OCI-LY7 (cell line): ENCODE measurements around the gene HOXB3. TPM values are rescaled to one million over a fixed set of nuclear protein-coding genes. Genes with fewer than 3 reads are reported as not detected.

Source experiments
- BruUV-seq: library from RNA; stranded (reverse); fragments of 400-500 nt; replicated peaks from 2 replicates; lab custom pipeline; 2021; lab: Mats Ljungman, UMichigan
- CTCF ChIA-PET: fragments of 300-600 bp; sonication (Branson Sonifier 250); formaldehyde crosslinking; loops from one replicate; lab custom pipeline; 2022; ENCODE audit warnings: antibody characterized with exemption; ENCODE audit not compliant: unreplicated experiment; lab: Charles Lee
- POLR2A ChIA-PET: fragments of 300-600 bp; sonication (Branson Sonifier 250); formaldehyde crosslinking; loops from one replicate; lab custom pipeline; 2022; ENCODE audit warnings: antibody characterized with exemption; lab: Charles Lee
- DNase-seq: peaks from one replicate; pipeline ENCODE4 v3.0.0-alpha.2; 2015; ENCODE audit warnings: low spot score
- H2AFZ ChIP-seq: fragments of 200-600 bp; sonication (generic), shearing (Covaris generic); 2 replicates; pipeline ENCODE4 v1.6.1; 2014; ENCODE audit warnings: mild to moderate bottlenecking, antibody characterized with exemption, low read length, moderate library complexity
- H3K27ac ChIP-seq: fragments of 200-600 bp; sonication (generic); 2 replicates; pipeline ENCODE4 v1.5.1; 2014; ENCODE audit warnings: mixed run types, low read depth, mild to moderate bottlenecking, moderate library complexity, low read length, inconsistent platforms; ENCODE audit not compliant: poor library complexity, severe bottlenecking
- H3K36me3 ChIP-seq: fragments of 200-600 bp; sonication (generic); 2 replicates; pipeline ENCODE4 v1.6.1; 2014; ENCODE audit warnings: mild to moderate bottlenecking, antibody characterized with exemption, low read length, moderate library complexity, mixed read lengths; ENCODE audit not compliant: insufficient read depth
- H3K4me1 ChIP-seq: fragments of 200-600 bp; sonication (generic); 2 replicates; pipeline ENCODE4 v1.5.1; 2014; ENCODE audit warnings: mild to moderate bottlenecking, low read length; ENCODE audit not compliant: insufficient read depth, poor library complexity, severe bottlenecking
- H3K4me2 ChIP-seq: fragments of 200-600 bp; sonication (generic); 2 replicates; pipeline ENCODE4 v1.6.1; 2014; ENCODE audit warnings: mild to moderate bottlenecking, low read length
- H3K4me3 ChIP-seq: fragments of 200-600 bp; sonication (generic); 2 replicates; pipeline ENCODE4 v1.5.1; 2014; ENCODE audit warnings: mild to moderate bottlenecking, low read depth, low read length; ENCODE audit not compliant: poor library complexity, severe bottlenecking
- H3K79me2 ChIP-seq: fragments of 200-600 bp; sonication (generic); 2 replicates; pipeline ENCODE4 v1.6.1; 2016; ENCODE audit warnings: low read depth, mild to moderate bottlenecking, low read length, moderate library complexity, mixed read lengths; ENCODE audit not compliant: insufficient read depth
- H3K9me2 ChIP-seq: fragments of 200-600 bp; sonication (generic); 2 replicates; pipeline ENCODE4 v1.6.1; 2016; ENCODE audit warnings: mild to moderate bottlenecking, low read length, mixed read lengths; ENCODE audit not compliant: insufficient read depth
- H3K9me3 ChIP-seq: fragments of 200-600 bp; sonication (generic); 2 replicates; pipeline ENCODE4 v1.6.1; 2014; ENCODE audit warnings: mild to moderate bottlenecking, mixed run types, low read length, mixed read lengths
- H4K20me1 ChIP-seq: fragments of 200-600 bp; sonication (generic); 2 replicates; pipeline ENCODE4 v1.6.1; 2014; ENCODE audit warnings: mild to moderate bottlenecking, antibody characterized with exemption, low read length, moderate library complexity, mixed read lengths; ENCODE audit not compliant: insufficient read depth
- EZH2phosphoT487 ChIP-seq: fragments of 200-600 bp; sonication (generic); IDR thresholded peaks from 2 replicates; pipeline ENCODE4 v1.6.1; 2018; ENCODE audit warnings: low read depth, borderline replicate concordance, mild to moderate bottlenecking, mixed run types, antibody characterized with exemption, low read length, moderate library complexity, mixed read lengths
- intact Hi-C: fragments of 100-400 bp; cut with micrococcal nuclease; formaldehyde crosslinking; loops from one replicate; pipeline ENCODE4 v1.10.0; 2022; ENCODE audit not compliant: unreplicated experiment
- total RNA-seq, 2 experiments: library from RNA; depleted of rRNA in 1 of 2; stranded (reverse); fragments of >200 nt in 1 of 2; shearing (Covaris generic) in 1 of 2; gene quantifications; 2 replicates each; pipeline ENCODE4 v1.2.3, GENCODE V29; 2014 to 2022
- TF ChIP-seq, protein P1 (sequence below): fragments of 200-600 bp; sonication (generic); conservative IDR thresholded peaks from 2 replicates; pipeline ENCODE4 v1.5.1; 2014; ENCODE audit warnings: mild to moderate bottlenecking, antibody characterized with exemption, low read length, moderate library complexity, mixed read lengths

HOXB3 gene
- total RNA-seq, 2 experiments from 2014 or later, result 7.7 to 13.0 TPM

DNA sequence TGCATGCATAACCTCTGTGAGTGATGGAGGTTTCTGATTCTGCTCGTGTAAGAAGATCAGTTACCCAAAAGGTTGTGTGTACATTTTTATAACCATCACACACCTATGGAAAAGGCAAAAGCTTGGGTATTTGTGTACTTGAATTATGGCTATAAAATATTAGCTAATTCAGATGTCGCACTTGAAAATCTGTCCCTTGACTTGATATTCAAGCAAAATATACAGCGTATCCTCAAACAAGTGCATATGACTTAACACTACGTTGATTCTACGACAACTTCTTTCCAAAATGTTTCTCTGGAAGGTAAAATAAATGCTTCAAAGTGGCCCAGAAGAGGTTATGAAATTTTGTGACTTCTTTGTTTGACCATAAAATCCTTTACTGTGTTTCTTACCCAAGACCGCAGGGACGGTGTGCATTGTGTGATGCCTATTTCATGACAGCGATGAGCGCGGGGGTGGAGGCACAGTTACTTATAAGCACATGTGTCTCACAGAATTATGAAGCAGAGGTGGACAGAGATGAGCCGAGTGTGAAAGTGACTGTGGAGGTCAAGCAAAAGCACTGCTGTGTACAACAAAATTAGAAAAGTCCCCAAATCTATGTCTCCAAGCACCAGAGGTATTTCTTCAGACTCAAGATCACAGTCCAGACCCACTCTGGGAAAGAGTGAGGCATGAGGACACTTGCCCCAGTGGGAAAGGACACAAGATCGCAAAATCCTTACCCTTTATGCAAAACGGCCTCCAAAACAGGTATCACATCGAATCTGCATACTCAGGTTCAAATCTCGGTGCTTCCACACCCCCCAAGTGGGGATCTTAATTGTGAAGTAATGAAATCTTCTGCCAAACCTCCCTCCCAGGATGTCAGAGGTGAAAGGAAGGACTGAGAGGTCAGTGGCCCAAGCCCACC lies 40.2 kb upstream of the HOXB3 start:
- no peaks in the 10 kb centered on the region for H3K4me1 ChIP-seq
- POLR2A ChIA-PET, result no interaction called here
- BruUV-seq, result no TSS peak
- no peaks in the 10 kb centered on the region for H3K9me2 ChIP-seq
- no peaks in the 10 kb centered on the region for H3K36me3 ChIP-seq
- DNase-seq, result no peak
- no peak for TF ChIP-seq EZH2phosphoT487
- TF ChIP-seq, protein P1, sequence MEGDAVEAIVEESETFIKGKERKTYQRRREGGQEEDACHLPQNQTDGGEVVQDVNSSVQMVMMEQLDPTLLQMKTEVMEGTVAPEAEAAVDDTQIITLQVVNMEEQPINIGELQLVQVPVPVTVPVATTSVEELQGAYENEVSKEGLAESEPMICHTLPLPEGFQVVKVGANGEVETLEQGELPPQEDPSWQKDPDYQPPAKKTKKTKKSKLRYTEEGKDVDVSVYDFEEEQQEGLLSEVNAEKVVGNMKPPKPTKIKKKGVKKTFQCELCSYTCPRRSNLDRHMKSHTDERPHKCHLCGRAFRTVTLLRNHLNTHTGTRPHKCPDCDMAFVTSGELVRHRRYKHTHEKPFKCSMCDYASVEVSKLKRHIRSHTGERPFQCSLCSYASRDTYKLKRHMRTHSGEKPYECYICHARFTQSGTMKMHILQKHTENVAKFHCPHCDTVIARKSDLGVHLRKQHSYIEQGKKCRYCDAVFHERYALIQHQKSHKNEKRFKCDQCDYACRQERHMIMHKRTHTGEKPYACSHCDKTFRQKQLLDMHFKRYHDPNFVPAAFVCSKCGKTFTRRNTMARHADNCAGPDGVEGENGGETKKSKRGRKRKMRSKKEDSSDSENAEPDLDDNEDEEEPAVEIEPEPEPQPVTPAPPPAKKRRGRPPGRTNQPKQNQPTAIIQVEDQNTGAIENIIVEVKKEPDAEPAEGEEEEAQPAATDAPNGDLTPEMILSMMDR, result no peak
- no peak overlapping the region for H3K27ac ChIP-seq
- no peaks in the 10 kb centered on the region for H3K79me2 ChIP-seq
- CTCF ChIA-PET, result no interaction called here
- intact Hi-C loops, result no loop called here
- no peaks in the 10 kb centered on the region for H4K20me1 ChIP-seq
- no peaks in the 10 kb centered on the region for H3K9me3 ChIP-seq
- H2AFZ ChIP-seq, result no peak overlapping the region
- no peak overlapping the region for H3K4me2 ChIP-seq
- no peak overlapping the region for H3K4me3 ChIP-seq

DNA sequence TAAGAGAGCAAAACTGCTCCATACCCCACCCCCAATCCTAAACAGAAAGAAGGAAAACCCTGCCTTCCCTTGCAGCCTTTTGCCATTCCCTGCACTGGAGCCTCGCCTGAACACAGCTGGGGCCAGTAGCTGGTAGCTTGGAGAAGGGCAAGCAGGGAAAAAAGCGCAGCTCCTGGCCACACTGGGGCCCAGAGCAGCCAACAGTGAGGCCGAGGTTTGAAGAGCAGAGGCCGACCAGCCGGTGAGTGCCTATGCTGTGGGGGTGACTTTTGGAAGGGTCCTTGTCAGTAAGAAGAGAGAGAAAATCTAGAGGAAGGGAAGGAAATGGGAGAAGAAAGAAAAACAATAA lies 39.3 kb upstream of the HOXB3 start:
- Histone ChIP-seq H3K4me2 (no peak overlapping the region), H3K79me2 (no peaks in the 10 kb centered on the region), H3K4me3 (no peak overlapping the region), H3K4me1 (no peaks in the 10 kb centered on the region), H3K9me2 (no peaks in the 10 kb centered on the region), H2AFZ (no peak overlapping the region), H3K27ac (no peak overlapping the region), H3K9me3 (no peaks in the 10 kb centered on the region), H3K36me3 (no peaks in the 10 kb centered on the region), H4K20me1 (no peaks in the 10 kb centered on the region)
- TF ChIP-seq, protein P1, result no peak
- no peak for TF ChIP-seq EZH2phosphoT487
- ChIA-PET CTCF (no interaction called here), POLR2A (no interaction called here)
- intact Hi-C loops, result no loop called here
- BruUV-seq, result no TSS peak
- DNase-seq, result no peak
